CD4-positive, alpha-beta T cell treated with Interferon gamma for 1 hour (primary cell): ENCODE results near the gene RERE.

Experiments used
- DNase-seq: peaks from one replicate; pipeline ENCODE4 v3.0.0-alpha.2; 2020

Gene RERE

GRCh38 chr1:8817412-8818324 lies at the start of gene RERE:
Gene RERE, minus strand, starts transcription at chr1:8817640.
- peak; percentile 94 for DNase-seq

- no peak for DNase-seq
These were observed 49.5 kb upstream of the RERE start for GRCh38 chr1:8866792-8867415.

- no peak for DNase-seq
These were observed 48.8 kb upstream of the RERE start for GRCh38 chr1:8866173-8866791.

GRCh38 chr1:8864713-8865344 lies 47.4 kb upstream of the RERE start:
- DNase-seq: no peak

GRCh38 chr1:8863794-8864233 lies 46.4 kb upstream of the RERE start:
- DNase-seq: no peak

- no peak for DNase-seq
These were observed 45.7 kb upstream of the RERE start for GRCh38 chr1:8863138-8863537.

- DNase-seq: no peak
These were observed 45.1 kb upstream of the RERE start for GRCh38 chr1:8862528-8862927.

- DNase-seq: no peak
These were observed 43.5 kb upstream of the RERE start for GRCh38 chr1:8860738-8861516.

GRCh38 chr1:8858888-8859706 lies 41.7 kb upstream of the RERE start:
- peak; percentile 35 for DNase-seq

GRCh38 chr1:8858112-8858668 lies 40.8 kb upstream of the RERE start:
- DNase-seq: no peak

GRCh38 chr1:8856689-8857412 lies 39.4 kb upstream of the RERE start:
- DNase-seq: no peak

- DNase-seq: no peak
These were observed 36.8 kb upstream of the RERE start for GRCh38 chr1:8854240-8854639.

GRCh38 chr1:8851060-8851459 lies 33.6 kb upstream of the RERE start:
- DNase-seq: no peak

- DNase-seq: peak; percentile 67
These were observed 31.4 kb upstream of the RERE start for GRCh38 chr1:8848663-8849386.

GRCh38 chr1:8847990-8848389 lies 30.6 kb upstream of the RERE start:
- no peak for DNase-seq

GRCh38 chr1:8846263-8846662 lies 28.8 kb upstream of the RERE start:
- DNase-seq: no peak

GRCh38 chr1:8845104-8846097 lies 28.0 kb upstream of the RERE start:
- no peak for DNase-seq

- no peak for DNase-seq
These were observed 27.1 kb upstream of the RERE start for GRCh38 chr1:8844501-8845006.
